ENCODE results near the gene MGST3. TPM values are rescaled to one million over a fixed set of nuclear protein-coding genes. Genes with fewer than 3 reads are reported as not detected.

The MGST3 gene
- total RNA-seq, 4 donors from 2014 or later: 250 to 616 (median 291) TPM

DNA sequence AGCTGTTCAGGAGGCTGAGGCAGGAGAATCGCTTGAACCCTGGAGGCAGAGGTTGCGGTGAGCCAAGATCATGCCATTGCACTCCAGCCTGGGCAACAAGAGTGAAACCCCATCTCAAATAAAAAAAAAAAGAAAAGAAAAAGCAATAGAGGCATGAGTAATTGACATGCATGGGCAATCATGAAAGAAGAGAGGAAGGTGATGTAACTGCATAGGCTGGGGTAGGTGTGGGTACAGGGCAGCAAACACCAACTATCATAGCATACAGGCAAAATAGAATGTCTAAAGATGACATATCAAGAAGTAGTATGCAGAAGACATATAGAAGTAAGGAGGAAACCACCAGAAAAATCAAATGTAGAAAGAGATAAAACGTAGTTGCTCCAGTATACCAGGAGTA is 19.0 kb upstream of the MGST3 start:
- TF ChIP-seq, protein P1, sequence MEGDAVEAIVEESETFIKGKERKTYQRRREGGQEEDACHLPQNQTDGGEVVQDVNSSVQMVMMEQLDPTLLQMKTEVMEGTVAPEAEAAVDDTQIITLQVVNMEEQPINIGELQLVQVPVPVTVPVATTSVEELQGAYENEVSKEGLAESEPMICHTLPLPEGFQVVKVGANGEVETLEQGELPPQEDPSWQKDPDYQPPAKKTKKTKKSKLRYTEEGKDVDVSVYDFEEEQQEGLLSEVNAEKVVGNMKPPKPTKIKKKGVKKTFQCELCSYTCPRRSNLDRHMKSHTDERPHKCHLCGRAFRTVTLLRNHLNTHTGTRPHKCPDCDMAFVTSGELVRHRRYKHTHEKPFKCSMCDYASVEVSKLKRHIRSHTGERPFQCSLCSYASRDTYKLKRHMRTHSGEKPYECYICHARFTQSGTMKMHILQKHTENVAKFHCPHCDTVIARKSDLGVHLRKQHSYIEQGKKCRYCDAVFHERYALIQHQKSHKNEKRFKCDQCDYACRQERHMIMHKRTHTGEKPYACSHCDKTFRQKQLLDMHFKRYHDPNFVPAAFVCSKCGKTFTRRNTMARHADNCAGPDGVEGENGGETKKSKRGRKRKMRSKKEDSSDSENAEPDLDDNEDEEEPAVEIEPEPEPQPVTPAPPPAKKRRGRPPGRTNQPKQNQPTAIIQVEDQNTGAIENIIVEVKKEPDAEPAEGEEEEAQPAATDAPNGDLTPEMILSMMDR (IDR thresholded peaks at IDR 0.05): no peak
- DNase-seq (ENCODE audit: low spot score) (no peak), ATAC-seq (ENCODE audit: low FRiP score) (no peak)

DNA sequence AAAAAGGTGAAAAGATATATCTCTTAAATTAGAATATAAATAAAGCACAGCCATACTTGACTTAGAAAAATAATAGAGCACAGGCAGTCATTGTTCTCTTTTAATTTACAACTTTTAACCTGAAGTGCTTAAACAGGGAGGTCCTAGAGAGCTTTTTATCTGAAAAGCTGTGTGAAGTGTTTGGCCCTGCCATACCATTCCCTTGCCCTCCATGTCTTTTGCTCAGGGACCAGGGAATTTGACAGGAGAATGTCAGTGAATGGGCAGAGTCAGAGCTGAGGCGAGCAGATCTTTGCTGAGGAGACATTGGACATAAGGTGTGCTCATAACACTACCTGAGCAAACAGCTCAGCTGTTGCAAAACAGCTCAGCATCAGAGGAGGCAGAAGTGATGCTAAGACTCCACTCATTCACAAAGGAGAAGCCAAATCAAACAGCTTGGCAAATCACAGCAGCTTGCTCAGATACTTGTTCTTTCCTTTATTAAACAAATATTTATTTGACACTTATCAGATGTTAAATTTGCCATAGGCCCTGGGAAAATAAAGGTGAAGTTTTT is 14.9 kb upstream of the MGST3 start:
- TF ChIP-seq, protein P1 (IDR thresholded peaks at IDR 0.05): no peak
- ATAC-seq (ENCODE audit: low FRiP score): no peak
- no peak for DNase-seq (ENCODE audit: low spot score)

DNA sequence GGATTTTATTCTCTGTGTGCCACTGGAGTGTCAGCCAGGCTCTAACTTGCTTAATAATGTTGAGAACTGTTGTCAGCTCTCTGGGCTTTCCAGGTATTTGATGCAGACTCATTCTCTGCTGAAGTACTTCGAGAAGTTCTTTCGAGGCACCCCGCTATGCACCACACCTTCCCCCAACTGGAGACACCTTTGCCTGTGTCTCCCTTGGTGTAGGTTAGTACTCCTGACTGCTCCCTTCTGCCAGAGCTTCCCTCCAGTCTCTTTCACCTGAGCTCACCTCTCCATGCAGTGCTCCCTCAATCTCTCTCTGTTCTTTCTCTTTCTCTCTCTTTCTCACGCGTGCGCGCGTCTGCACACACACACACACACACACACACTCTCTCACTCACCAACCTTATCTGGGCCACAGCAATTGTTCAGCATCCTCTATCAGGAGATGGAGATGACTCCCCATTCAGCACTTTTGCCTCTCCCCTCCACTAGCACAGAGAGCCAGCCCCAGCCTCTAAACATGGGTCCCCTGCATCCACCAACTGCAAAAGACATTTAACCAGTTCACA is 14.0 kb upstream of the MGST3 start:
- TF ChIP-seq, protein P1 (IDR thresholded peaks at IDR 0.05): no peak
- ATAC-seq (ENCODE audit: low FRiP score) (no peak), DNase-seq (ENCODE audit: low spot score) (no peak)

DNA sequence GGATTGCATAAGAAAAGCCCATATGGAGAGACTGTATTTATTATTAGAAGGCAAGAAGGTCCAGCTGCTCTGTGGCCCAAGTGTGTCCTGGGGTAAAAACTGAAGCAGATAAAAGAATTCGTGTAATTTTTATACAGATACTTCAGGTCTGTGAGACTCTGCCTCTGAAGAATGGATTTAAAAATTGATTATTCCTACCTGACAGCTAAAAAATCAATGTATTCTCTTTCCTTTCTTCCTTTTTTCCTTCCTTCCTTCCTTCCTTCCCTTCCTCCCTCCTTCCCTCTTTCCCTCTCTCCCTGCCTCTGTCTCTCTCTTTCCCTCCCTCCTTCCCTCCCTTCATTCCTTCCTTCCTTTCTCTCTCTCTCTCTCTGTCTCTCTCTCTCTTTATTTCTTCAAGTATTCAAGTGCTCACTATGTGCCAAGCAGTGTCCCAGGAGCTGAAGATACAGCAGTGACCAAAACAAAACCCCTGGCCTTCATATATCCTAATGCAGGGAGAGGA is 11.3 kb upstream of the MGST3 start:
- ATAC-seq (ENCODE audit: low FRiP score): no peak
- TF ChIP-seq, protein P1 (IDR thresholded peaks at IDR 0.05): no peak
- DNase-seq (ENCODE audit: low spot score): no peak

DNA sequence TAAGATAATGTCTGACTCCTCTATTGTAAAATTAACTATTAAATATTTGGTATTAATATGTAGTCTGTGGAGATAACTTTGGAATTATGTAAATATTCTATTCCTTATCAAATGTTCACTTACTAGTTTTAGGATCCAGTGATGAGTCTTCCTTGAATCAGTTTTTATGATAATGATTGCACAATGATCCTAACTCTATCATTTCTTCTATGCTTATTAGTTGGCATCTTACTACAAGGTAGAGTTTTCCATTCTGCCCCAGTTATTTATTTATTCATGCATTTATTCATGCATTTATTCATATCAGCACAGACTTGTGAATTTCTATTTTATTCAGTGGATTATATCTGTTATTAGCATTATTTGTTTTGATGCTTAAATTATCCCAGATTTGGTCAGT is 7.4 kb upstream of the MGST3 start:
- DNase-seq (ENCODE audit: low spot score) (no peak), ATAC-seq (ENCODE audit: low FRiP score) (no peak)
- TF ChIP-seq, protein P1 (IDR thresholded peaks at IDR 0.05): no peak

DNA sequence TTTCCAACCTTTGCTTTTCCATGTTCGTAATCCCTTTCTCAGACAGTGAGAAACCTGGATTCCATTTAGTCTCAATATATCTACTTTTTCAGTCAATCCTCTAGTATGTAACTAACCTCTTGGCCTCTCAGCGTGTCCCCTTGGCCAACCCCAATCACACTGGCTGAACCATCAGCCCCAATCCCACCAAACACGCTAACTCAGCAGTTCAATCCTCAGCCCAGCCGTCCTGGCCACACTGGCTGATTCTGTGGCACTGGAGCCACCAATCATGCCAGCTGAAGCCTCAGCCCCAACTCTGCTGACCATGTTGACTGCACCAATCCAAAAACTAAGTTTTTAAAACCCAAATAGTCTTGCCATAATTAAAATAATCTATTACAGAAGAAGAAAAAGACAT is 6.6 kb upstream of the MGST3 start:
- DNase-seq (ENCODE audit: low spot score) (no peak), ATAC-seq (ENCODE audit: low FRiP score) (no peak)

More for the DNA sequence above, 6.6 kb upstream of the MGST3 start:
- TF ChIP-seq, protein P1 (IDR thresholded peaks at IDR 0.05): no peak

Data from omental fat pad (tissue), 4 donors.